IMR-90 (cell line): ENCODE data around the gene STOX2.

Experiments used
- CHD1 ChIP-seq: IDR thresholded peaks from 2 replicates; pipeline ENCODE4 v1.6.1; 2012; ENCODE audit warnings: low read depth, low read length, improper control_type of control experiment
- MAFK ChIP-seq: IDR thresholded peaks from 2 replicates; pipeline ENCODE4 v1.6.1; 2012; ENCODE audit warnings: low read depth, low read length, improper control_type of control experiment
- MXI1 ChIP-seq: IDR thresholded peaks from 2 replicates; pipeline ENCODE4 v1.6.1; 2012; ENCODE audit warnings: low read depth, mild to moderate bottlenecking, low read length, moderate library complexity, borderline replicate concordance
- POLR2A ChIP-seq: IDR thresholded peaks from 2 replicates; pipeline ENCODE4 v1.6.1; 2012; ENCODE audit warnings: mild to moderate bottlenecking, low read depth, low read length
- RCOR1 ChIP-seq: IDR thresholded peaks from 2 replicates; pipeline ENCODE4 v1.6.1; 2012; ENCODE audit warnings: mild to moderate bottlenecking, low read length, improper control_type of control experiment; ENCODE audit not compliant: insufficient replicate concordance
- SMC3 ChIP-seq: fragments of 150-350 bp; IDR thresholded peaks from 2 replicates; pipeline ENCODE4 v1.6.1; 2016; ENCODE audit warnings: low read depth, mild to moderate bottlenecking, antibody characterized with exemption, low read length, moderate library complexity
- TF ChIP-seq, protein P1 (sequence below): conservative IDR thresholded peaks from 2 replicates; pipeline ENCODE4 v1.5.1; 2012; ENCODE audit warnings: mild to moderate bottlenecking, low read depth, low read length, improper control_type of control experiment
- TF ChIP-seq, protein P2 (sequence below): fragments of 150-350 bp; IDR thresholded peaks from 2 replicates; pipeline ENCODE4 v1.6.1; 2016; ENCODE audit warnings: low read depth, mild to moderate bottlenecking, low read length, moderate library complexity, borderline replicate concordance
- TF ChIP-seq, protein P3 (sequence below): fragments of 150-350 bp; IDR thresholded peaks from 2 replicates; pipeline ENCODE4 v1.6.1; 2017; ENCODE audit warnings: mild to moderate bottlenecking, antibody characterized with exemption, low read length, low read depth

DNA sequence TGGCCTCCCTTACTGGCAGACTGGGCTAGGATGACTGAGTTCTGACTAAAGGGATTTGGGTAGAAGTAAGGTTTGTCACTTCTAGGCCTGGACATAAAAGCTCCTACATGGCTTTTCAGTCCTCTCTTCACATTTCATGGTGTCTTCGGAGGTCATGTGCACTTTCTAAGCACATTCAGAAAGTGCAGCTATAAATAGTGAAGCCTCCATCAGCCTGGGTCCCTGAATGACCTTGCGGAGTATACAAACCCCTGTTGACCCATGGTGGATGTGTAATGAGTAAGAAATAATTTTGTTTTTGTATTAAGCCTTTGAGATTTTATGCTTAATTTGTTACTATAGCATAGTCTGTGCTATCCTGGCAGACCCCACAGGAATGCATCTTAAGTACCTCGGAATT is 154.0 kb downstream of the STOX2 start:
- no peak for TF ChIP-seq RCOR1
- no peak for TF ChIP-seq MXI1
- TF ChIP-seq POLR2A = no peak
- TF ChIP-seq, protein P1, sequence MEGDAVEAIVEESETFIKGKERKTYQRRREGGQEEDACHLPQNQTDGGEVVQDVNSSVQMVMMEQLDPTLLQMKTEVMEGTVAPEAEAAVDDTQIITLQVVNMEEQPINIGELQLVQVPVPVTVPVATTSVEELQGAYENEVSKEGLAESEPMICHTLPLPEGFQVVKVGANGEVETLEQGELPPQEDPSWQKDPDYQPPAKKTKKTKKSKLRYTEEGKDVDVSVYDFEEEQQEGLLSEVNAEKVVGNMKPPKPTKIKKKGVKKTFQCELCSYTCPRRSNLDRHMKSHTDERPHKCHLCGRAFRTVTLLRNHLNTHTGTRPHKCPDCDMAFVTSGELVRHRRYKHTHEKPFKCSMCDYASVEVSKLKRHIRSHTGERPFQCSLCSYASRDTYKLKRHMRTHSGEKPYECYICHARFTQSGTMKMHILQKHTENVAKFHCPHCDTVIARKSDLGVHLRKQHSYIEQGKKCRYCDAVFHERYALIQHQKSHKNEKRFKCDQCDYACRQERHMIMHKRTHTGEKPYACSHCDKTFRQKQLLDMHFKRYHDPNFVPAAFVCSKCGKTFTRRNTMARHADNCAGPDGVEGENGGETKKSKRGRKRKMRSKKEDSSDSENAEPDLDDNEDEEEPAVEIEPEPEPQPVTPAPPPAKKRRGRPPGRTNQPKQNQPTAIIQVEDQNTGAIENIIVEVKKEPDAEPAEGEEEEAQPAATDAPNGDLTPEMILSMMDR = no peak
- TF ChIP-seq CHD1 = no peak
- no peak for TF ChIP-seq MAFK
- TF ChIP-seq, protein P2, sequence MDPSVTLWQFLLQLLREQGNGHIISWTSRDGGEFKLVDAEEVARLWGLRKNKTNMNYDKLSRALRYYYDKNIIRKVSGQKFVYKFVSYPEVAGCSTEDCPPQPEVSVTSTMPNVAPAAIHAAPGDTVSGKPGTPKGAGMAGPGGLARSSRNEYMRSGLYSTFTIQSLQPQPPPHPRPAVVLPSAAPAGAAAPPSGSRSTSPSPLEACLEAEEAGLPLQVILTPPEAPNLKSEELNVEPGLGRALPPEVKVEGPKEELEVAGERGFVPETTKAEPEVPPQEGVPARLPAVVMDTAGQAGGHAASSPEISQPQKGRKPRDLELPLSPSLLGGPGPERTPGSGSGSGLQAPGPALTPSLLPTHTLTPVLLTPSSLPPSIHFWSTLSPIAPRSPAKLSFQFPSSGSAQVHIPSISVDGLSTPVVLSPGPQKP = no peak
- no peak for TF ChIP-seq SMC3
- TF ChIP-seq, protein P3, sequence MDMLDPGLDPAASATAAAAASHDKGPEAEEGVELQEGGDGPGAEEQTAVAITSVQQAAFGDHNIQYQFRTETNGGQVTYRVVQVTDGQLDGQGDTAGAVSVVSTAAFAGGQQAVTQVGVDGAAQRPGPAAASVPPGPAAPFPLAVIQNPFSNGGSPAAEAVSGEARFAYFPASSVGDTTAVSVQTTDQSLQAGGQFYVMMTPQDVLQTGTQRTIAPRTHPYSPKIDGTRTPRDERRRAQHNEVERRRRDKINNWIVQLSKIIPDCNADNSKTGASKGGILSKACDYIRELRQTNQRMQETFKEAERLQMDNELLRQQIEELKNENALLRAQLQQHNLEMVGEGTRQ = no peak
